CD4-positive, alpha-beta T cell treated with Interleukin-2 at 100 ng/mL for 4 hours (primary cell): ENCODE measurements around the gene RAP1GAP2.
A peak's percentile ranks its signal among the peaks of the same experiment; 100 is the strongest.
"Not testable (repeated sequence)": the region's sequence is repeated elsewhere in the genome, so short reads cannot be mapped to it uniquely, and the experiment has no call there.

Experiments
- DNase-seq: peaks from one replicate; pipeline ENCODE4 v3.0.0-alpha.2; 2020; ENCODE audit warnings: low spot score

The RAP1GAP2 gene

GRCh38 chr17:2814481-2815341 lies 18.5 kb downstream of the RAP1GAP2 start:
- peak; percentile 97 for DNase-seq

- no peak for DNase-seq
Measured at GRCh38 chr17:2815781-2816185, 19.5 kb downstream of the RAP1GAP2 start.

- no peak for DNase-seq
Measured at GRCh38 chr17:2816688-2817087, 20.4 kb downstream of the RAP1GAP2 start.

- DNase-seq: not testable (repeated sequence)
Measured at GRCh38 chr17:2819294-2819693, 23.1 kb downstream of the RAP1GAP2 start.

- DNase-seq: no peak
Measured at GRCh38 chr17:2819921-2820501, 23.8 kb downstream of the RAP1GAP2 start.

- no peak for DNase-seq
Measured at GRCh38 chr17:2821868-2822267, 25.6 kb downstream of the RAP1GAP2 start.

GRCh38 chr17:2822358-2822757 lies 26.1 kb downstream of the RAP1GAP2 start:
- DNase-seq: no peak

- DNase-seq: no peak
Measured at GRCh38 chr17:2825253-2825970, 29.2 kb downstream of the RAP1GAP2 start.

- peak; percentile 79 for DNase-seq
Measured at GRCh38 chr17:2828397-2829038, 32.3 kb downstream of the RAP1GAP2 start.

GRCh38 chr17:2830678-2831077 lies 34.4 kb downstream of the RAP1GAP2 start:
- no peak for DNase-seq

GRCh38 chr17:2835780-2836179 lies 39.5 kb downstream of the RAP1GAP2 start:
- DNase-seq: no peak

GRCh38 chr17:2837147-2837561 lies 40.9 kb downstream of the RAP1GAP2 start:
- DNase-seq: peak; percentile 61

GRCh38 chr17:2841606-2842005 lies 45.4 kb downstream of the RAP1GAP2 start:
- no peak for DNase-seq

- DNase-seq: no peak
Measured at GRCh38 chr17:2842464-2842863, 46.2 kb downstream of the RAP1GAP2 start.

GRCh38 chr17:2844416-2844815 lies 48.2 kb downstream of the RAP1GAP2 start:
- no peak for DNase-seq

GRCh38 chr17:2847381-2848333 lies 51.4 kb downstream of the RAP1GAP2 start:
- DNase-seq: no peak

- no peak for DNase-seq
Measured at GRCh38 chr17:2849327-2849670, 53.1 kb downstream of the RAP1GAP2 start.

GRCh38 chr17:2850991-2851390 lies 54.8 kb downstream of the RAP1GAP2 start:
- DNase-seq: no peak

GRCh38 chr17:2851615-2852014 lies 55.4 kb downstream of the RAP1GAP2 start:
- no peak for DNase-seq

GRCh38 chr17:2852221-2852620 lies 56.0 kb downstream of the RAP1GAP2 start:
- no peak for DNase-seq

- no peak for DNase-seq
Measured at GRCh38 chr17:2852729-2853282, 56.6 kb downstream of the RAP1GAP2 start.
